GM19238 (cell line): ENCODE data around the gene CHIA.

Source experiments
- DNase-seq: peaks from one replicate; pipeline ENCODE4 v3.0.0; 2011; ENCODE audit warnings: low spot score; ENCODE audit not compliant: insufficient read length

Gene CHIA

DNA sequence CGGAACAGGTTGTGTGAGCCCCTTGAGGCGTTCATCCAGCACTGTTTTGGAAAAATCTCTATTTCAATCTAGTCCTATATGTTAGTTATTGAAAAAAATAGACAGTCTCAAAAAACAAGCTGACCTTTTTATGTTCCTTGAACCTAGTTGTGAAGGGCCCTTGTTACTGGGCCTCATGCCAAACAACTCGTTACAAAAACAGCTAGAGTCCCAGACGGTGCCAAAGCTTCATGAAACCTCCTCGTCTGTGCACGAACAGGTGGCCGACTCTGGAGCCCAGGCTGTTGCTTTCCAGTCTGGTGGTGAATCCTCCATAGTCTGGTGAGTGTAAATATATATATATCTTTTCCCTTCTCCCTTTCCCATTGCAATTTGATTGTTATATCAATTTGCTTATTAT, at the start of gene CHIA:
Gene CHIA, plus strand, starts transcription at position 222 of the 400 bp plus-strand sequence. CDS start 19,617 bp downstream, outside the sequence.
- no peak for DNase-seq

GRCh38 chr1:111241797-111242196, 48.9 kb upstream of the CHIA start:
- DNase-seq: no peak

DNA sequence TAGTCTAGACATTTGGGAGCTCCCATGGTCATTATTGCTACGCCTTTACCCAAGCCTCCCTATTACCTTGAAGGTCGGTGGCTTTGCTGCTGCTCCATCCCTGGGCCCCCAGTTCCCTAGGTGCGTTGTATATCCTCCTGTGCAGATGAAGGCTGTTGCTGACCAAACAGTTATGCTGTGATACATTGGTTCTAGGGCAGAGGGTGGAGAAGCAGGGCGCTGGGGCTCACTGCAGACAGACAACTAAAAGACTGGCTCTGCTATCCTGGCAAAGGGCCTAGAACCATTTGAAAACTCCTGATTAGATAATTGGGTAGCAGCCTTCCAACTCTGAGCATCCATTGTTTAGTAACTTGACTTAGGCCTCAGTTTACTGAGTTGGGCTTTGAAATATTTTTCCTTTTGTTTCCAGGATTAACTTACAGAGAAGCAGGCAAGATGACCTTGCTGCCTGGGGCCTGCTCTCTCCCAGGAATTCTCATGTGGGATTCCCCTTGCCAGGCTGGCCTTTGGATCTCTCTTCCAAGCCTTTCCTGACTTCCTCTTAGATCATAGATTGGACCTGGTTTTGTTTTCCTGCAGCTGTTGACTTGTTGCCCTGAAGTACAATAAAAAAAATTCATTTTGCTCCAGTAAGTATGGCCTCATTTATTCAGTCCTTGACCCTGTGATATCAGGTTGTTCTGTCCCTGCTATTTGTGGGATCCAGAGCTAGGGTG, 47.7 kb upstream of the CHIA start:
- no peak for DNase-seq

DNA sequence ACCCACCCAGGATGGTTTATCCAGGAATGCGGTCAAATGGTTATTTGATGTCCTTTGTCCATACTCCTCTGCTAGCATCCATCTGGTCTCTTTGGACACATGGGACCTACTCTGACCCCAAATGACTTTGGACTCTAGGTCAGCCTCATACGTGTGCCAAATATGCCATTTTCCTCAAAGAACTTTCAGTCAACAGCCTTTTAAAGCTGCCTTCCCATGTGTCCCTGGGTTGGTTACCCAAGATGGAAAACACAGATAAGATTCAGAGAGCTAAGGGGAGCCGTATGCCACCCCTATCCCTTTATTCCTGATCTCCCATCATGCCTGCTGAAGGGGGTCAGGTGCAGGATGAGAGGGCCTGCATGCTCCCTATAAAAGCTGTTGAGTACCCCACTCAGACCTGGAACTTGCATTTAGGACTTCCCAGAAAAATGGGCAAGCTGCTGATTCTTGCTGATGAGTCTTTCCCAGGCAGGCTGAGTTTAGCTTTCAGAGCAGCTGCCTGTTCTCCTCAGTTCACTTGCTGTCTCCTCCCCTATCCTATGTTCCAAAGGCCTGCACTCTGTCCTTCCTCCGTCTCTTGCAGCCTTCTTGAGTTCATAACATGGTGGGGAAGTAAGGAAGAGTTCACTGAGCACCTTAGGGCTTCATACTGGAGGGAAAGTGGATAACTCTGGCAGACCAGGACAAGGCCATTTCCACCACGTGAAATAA, 43.4 kb upstream of the CHIA start:
- no peak for DNase-seq

GRCh38 chr1:111249960-111250359, 40.7 kb upstream of the CHIA start:
- DNase-seq: no peak

DNA sequence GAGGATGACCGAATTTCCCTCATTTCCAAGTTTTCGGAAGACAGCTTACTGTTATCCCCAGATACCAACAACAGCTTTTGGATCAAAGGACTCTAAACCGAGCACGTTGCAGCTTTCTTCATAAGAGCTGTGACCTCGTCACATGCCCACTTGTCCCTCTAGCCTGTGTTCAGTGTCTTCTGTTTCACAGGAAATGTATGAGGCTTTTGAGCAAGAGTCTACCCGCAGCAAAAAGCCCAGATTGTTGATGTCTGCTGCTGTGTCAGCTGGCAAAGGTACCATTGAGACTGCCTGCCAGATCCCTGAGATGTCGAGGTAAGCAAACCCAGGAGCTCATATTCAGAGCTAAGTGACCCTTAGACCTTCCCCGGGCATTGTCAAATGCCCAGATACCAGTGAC, 39.1 kb upstream of the CHIA start:
- DNase-seq: no peak

DNA sequence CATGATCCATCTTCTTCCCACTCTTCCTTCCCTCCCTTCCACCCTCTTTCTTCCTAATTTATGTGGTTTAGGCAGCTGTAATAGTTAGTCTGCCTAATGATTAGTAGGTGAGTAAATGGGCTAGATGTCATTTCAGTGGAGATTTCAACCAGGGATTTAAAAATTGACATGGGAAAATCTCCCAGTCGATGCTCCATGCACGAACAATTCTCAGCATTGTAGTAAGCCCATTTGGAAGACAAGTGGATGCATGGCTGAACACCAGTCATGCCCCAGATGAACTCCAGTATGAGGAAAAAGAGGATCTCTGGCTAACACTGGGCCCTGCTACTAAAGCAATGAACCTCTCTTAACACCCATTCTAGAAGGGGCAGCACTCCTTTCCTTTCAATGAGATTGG, 37.9 kb upstream of the CHIA start:
- no peak for DNase-seq

DNA sequence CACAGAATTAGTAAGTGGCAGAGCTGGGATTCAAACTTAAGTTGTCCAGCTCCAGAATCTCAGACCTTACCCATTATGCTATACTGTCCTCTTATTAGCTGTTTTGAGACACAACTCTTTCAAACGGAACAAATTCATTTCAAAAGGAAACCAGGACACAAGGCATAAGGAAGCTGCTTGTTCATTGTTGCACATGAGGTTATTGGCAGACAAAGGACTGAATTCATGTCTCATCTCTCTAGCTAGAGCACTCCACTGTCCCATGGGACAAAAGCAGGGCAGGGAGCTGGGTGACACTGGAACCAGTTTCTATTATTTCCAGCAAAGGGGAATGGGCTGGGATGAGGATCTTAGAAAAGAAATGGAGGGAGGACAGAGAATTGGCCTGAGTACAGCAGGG, 36.8 kb upstream of the CHIA start:
- DNase-seq: no peak

DNA sequence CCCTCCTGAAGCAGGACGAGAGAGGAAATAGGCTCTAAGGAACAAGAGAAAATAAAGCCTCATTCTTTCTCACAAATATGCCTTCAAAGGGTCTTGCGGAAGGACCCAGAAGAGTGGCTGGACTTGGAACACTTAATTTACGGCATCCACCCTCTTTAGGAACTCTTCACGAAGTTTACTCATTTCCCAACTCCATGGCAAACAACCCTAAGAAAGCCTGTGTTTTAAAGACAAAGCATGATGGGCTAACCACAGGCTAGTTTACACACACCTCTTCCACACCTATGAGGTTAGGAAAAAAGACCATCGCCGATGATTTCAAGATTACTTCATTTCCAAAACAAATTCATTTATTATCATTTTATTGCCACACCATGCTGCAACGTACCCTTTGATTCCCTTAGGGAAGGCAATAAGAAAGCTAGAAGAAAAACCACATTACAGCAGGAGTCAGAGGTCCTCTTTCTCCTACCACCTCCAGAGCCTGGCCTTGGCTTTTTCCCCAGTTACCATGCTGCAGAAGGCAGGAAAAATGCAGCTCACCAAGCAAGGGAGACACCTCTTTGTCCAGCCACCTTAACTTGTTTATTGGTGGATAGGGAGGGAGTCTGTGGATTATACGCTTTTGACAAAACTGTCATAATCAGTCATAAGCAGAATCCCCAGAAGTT, 33.5 kb upstream of the CHIA start:
- DNase-seq: no peak

GRCh38 chr1:111267801-111268508, 22.7 kb upstream of the CHIA start:
- no peak for DNase-seq

DNA sequence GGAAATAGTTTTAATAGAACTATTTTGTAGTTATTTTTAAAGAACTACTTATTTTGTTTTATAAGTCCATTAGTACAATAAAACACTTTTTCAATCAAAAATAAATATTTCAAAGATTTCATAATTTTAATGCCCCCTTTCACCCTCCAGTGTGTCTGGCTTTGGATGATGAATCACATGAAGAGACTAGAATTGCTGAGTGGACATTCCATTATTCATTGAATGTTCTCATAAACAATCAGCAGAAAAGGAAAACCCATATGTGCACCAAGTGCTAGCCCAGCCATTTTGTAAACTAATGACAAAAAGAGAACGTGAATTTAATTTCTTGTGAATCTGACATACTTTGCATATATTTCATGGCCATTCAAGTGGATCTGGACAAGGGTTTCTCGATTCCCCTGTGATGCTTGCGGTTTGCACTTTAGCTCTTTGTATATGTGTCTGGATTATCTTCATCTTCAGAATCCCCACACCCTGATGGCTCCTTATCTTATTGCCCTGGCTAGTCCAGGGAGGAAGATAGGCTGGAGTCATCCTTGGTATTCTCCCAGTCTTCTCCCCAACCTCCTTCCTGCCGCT, 20.7 kb upstream of the CHIA start:
- no peak for DNase-seq

- no peak for DNase-seq
Measured at GRCh38 chr1:111270771-111271463, 19.7 kb upstream of the CHIA start.

DNA sequence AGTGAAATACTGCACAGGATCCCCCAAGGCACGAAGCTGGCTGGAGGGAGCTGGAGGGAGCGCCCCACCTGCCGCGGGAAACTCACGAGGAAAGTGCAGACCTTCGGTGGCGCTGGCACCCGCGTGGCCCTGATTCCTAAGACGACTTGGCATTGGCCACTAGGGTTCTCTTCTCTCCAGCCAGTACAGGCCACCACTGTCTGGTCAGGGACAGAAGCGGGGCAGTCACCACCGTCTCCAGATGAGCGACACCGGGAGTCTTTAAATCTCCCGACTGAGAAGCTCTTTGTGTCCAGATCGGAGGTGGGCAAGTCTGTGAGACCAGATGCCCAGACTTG, 19.2 kb upstream of the CHIA start:
- DNase-seq: no peak

DNA sequence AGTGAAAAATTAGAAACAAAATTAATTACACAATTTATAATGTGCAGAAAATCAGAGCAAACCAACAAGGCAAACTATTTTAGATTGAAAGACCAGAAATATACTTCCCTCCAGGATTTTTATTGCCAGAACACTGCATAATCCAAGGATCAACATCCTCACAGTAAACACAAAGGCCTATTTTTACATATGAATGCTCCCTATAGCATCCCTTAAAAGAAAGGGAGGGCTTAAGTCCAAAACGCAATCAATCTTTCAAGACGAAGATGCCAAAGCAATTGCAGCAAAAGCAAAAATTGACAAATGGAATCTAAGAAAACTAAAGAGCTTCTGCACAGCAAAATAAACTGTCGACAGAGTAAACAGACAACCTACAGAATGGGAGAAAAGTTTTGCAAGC, 18.6 kb upstream of the CHIA start:
- no peak for DNase-seq

- no peak for DNase-seq
Measured at GRCh38 chr1:111274653-111275052, 16.0 kb upstream of the CHIA start.

- DNase-seq: no peak
Measured at GRCh38 chr1:111275079-111275478, 15.6 kb upstream of the CHIA start.

GRCh38 chr1:111275780-111276433, 14.7 kb upstream of the CHIA start:
- no peak for DNase-seq

GRCh38 chr1:111279144-111279543, 11.5 kb upstream of the CHIA start:
- no peak for DNase-seq

GRCh38 chr1:111280267-111280666, 10.4 kb upstream of the CHIA start:
- no peak for DNase-seq

DNA sequence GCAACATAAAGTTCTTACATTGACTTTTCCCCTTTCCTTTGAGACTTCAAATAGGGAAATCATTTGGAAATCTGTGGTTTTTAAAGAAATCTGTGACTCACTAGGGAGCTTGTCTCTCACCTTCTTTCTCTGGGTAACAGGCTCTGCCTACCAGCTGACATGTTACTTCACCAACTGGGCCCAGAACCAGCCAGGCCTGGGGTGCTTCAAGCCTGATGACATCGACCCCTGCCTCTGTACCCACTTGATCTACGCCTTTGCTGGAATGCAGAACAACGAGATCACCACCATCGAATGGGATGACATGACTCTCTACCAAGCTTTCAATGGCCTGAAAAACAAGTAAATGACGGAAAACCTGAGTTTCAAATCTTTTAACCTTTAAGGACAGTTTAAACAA, 9.2 kb upstream of the CHIA start:
- no peak for DNase-seq

GRCh38 chr1:111283838-111284237, 6.8 kb upstream of the CHIA start:
- DNase-seq: no peak
